Chondrocyte (in vitro differentiated cells): ENCODE data around the gene CTAG2. TPM values are rescaled to one million over a fixed set of nuclear protein-coding genes. Genes with fewer than 3 reads are reported as not detected.

Experiments
- DNase-seq: peaks from one replicate; pipeline ENCODE4 v3.0.0; 2021; ENCODE audit warnings: mixed read lengths, low spot score
- H3K27ac Mint-ChIP-seq: one replicate; pipeline ENCODE4 v1.8.0; 2021; ENCODE audit warnings: mild to moderate bottlenecking, moderate library complexity, mixed read lengths; ENCODE audit not compliant: unreplicated experiment
- H3K27me3 Mint-ChIP-seq: 2 replicates; pipeline ENCODE4 v1.8.0; 2021; ENCODE audit warnings: low read depth, mixed read lengths
- H3K36me3 Mint-ChIP-seq: 2 replicates; pipeline ENCODE4 v1.8.0; 2021; ENCODE audit warnings: low read depth, mixed read lengths
- H3K4me1 Mint-ChIP-seq: 2 replicates; pipeline ENCODE4 v1.8.0; 2021; ENCODE audit warnings: low read depth, mild to moderate bottlenecking, mixed read lengths
- H3K4me3 Mint-ChIP-seq: one replicate; pipeline ENCODE4 v1.8.0; 2021; ENCODE audit warnings: mild to moderate bottlenecking, moderate library complexity, mixed read lengths; ENCODE audit not compliant: unreplicated experiment
- H3K9me3 Mint-ChIP-seq: 2 replicates; pipeline ENCODE4 v1.8.0; 2021; ENCODE audit warnings: low read depth, mixed read lengths
- total RNA-seq: library from RNA; stranded (reverse); gene quantifications from 3 replicates; pipeline ENCODE4 v1.2.1, GENCODE V29; 2021
- TF ChIP-seq, protein P1 (sequence below): fragments of 200-600 bp; sonication (generic); IDR thresholded peaks from 2 replicates; pipeline ENCODE4 v1.5.0; 2021; ENCODE audit warnings: antibody characterized with exemption, mild to moderate bottlenecking, moderate library complexity

CTAG2 gene
- total RNA-seq, 1 donor from 2014 or later, result not detected

DNA sequence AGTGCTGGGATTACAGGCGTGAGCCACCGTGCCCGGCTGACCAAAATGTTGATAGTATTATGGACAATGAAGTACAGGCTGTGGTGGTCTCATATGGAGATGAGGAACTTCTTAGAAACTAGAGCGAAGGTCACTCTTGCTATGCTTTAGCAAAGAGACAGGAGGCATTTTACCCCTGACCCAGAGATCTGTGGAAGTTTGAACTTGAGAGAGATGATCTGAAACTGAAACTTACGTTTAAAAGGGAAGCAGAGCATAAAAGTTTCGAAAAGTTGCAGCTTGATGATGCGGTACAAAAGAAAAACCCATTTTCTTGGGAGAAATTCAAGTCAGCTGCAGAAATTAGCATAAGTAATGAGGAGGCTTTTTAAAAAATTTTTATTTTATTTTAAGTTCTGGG lies 8.5 kb upstream of the CTAG2 start:
- H3K4me3 Mint-ChIP-seq, result no peak overlapping the region
- H3K36me3 Mint-ChIP-seq, result peaks cover 3% of the 10 kb centered on the region
- no peak for DNase-seq
- no peaks in the 10 kb centered on the region for H3K4me1 Mint-ChIP-seq
- H3K27ac Mint-ChIP-seq, result no peak overlapping the region
- TF ChIP-seq, protein P1, sequence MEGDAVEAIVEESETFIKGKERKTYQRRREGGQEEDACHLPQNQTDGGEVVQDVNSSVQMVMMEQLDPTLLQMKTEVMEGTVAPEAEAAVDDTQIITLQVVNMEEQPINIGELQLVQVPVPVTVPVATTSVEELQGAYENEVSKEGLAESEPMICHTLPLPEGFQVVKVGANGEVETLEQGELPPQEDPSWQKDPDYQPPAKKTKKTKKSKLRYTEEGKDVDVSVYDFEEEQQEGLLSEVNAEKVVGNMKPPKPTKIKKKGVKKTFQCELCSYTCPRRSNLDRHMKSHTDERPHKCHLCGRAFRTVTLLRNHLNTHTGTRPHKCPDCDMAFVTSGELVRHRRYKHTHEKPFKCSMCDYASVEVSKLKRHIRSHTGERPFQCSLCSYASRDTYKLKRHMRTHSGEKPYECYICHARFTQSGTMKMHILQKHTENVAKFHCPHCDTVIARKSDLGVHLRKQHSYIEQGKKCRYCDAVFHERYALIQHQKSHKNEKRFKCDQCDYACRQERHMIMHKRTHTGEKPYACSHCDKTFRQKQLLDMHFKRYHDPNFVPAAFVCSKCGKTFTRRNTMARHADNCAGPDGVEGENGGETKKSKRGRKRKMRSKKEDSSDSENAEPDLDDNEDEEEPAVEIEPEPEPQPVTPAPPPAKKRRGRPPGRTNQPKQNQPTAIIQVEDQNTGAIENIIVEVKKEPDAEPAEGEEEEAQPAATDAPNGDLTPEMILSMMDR, result no peak
- H3K27me3 Mint-ChIP-seq, result no peaks in the 10 kb centered on the region
- H3K9me3 Mint-ChIP-seq, result peaks cover 37% of the 10 kb centered on the region

DNA sequence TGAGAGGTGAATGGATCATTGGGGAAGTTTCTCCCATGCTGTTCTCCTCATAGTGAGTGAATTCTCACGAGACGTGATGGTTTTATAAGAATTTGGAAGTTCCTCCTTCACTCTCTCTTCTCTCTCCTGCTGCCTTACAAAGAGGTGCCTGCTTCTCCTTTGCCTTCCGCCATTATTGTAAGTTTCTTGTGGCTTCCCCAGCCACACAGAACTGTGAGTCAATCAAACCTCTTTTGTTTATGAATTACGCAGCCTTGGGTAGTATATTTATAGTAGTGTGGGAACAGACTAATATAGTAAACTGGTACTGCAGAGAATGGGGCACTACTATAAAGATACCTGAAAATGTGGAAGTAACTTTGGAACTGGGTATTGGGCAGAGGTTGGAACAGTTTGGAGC lies 7.8 kb upstream of the CTAG2 start:
- H3K36me3 Mint-ChIP-seq, result no peaks in the 10 kb centered on the region
- H3K9me3 Mint-ChIP-seq, result peaks cover 34% of the 10 kb centered on the region
- DNase-seq, result no peak

GRCh38 chrX:154660541-154660940 lies 7.2 kb upstream of the CTAG2 start:
- Mint-ChIP-seq H3K4me1 (no peaks in the 10 kb centered on the region), H3K27ac (no peak overlapping the region), H3K9me3 (peaks cover 31% of the 10 kb centered on the region), H3K27me3 (no peaks in the 10 kb centered on the region), H3K36me3 (no peaks in the 10 kb centered on the region), H3K4me3 (no peak overlapping the region)
- TF ChIP-seq, protein P1, result no peak
- no peak for DNase-seq

More for the DNA sequence above, 7.8 kb upstream of the CTAG2 start:
- H3K27me3 Mint-ChIP-seq, result no peaks in the 10 kb centered on the region
- no peak overlapping the region for H3K4me3 Mint-ChIP-seq
- TF ChIP-seq, protein P1, result no peak
- H3K4me1 Mint-ChIP-seq, result no peaks in the 10 kb centered on the region
- H3K27ac Mint-ChIP-seq, result no peak overlapping the region

DNA sequence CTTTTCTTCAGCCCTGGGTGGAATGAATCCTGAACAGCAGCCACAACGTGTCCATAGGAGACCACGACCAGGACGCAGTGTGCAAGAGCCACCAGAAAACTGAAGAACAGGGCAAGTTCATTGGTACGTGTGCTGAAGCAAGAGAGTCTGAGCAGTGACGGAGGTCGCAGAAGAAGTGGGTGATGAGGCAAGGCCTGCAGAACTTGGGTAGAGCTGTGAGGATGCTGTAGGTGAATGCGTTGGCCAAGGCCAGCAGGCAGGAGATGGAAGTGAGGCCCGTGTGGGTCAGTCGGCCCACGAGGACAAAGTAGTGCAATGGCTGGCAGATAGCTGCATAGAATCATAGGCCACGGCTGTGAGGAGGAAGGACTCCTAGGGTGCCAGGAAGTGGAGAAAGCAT lies 5.6 kb upstream of the CTAG2 start:
- peak; percentile 59 for DNase-seq
- H3K27me3 Mint-ChIP-seq, result no peaks in the 10 kb centered on the region
- H3K27ac Mint-ChIP-seq, result no peak overlapping the region
- TF ChIP-seq, protein P1, result no peak
- H3K4me1 Mint-ChIP-seq, result no peaks in the 10 kb centered on the region
- peaks cover 31% of the 10 kb centered on the region for H3K9me3 Mint-ChIP-seq
- H3K36me3 Mint-ChIP-seq, result no peaks in the 10 kb centered on the region
- H3K4me3 Mint-ChIP-seq, result no peak overlapping the region

DNA sequence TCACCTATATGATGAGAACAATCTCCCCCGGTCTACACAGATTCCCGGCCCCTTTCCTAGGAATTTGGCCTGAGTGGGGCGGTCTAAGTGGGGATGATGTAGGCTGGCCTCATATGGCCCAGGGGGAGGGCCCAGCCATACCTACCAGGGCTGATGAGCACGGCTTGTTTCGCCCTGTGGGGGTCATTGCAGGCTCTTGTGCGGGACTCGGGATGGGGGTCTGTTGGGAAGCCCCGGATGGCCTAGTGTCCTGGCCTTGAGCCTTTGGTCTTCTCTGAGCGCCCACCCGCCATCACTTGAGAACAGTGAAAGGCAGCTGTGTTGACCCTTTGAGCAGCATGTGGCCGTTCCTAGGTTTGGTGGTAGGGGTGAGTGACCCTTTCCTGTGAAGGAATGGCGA lies 4.8 kb upstream of the CTAG2 start:
- Mint-ChIP-seq H3K4me1 (no peaks in the 10 kb centered on the region), H3K4me3 (no peak overlapping the region), H3K36me3 (no peaks in the 10 kb centered on the region), H3K27ac (no peak overlapping the region), H3K9me3 (peaks cover 26% of the 10 kb centered on the region), H3K27me3 (no peaks in the 10 kb centered on the region)
- DNase-seq, result peak; percentile 62
- TF ChIP-seq, protein P1, result no peak
